NCI-H460 (cell line): ENCODE measurements around the gene SCN1B. TPM values are rescaled to one million over a fixed set of nuclear protein-coding genes. Genes with fewer than 3 reads are reported as not detected.
"Not testable (repeated sequence)": the region's sequence is repeated elsewhere in the genome, so short reads cannot be mapped to it uniquely, and the experiment has no call there.

ENCODE experiments used
- DNase-seq: peaks from one replicate; pipeline ENCODE4 v3.0.0-alpha.2; 2016; ENCODE audit warnings: low read depth; ENCODE audit errors: extremely low read depth
- total RNA-seq: library from RNA; depleted of rRNA; stranded (reverse); fragments of >200 nt; shearing (Covaris generic); gene quantifications from 2 replicates; pipeline ENCODE4 v1.2.3, GENCODE V29; 2014

SCN1B gene
- total RNA-seq, 1 experiment from 2014 or later: 0.82 TPM

DNA sequence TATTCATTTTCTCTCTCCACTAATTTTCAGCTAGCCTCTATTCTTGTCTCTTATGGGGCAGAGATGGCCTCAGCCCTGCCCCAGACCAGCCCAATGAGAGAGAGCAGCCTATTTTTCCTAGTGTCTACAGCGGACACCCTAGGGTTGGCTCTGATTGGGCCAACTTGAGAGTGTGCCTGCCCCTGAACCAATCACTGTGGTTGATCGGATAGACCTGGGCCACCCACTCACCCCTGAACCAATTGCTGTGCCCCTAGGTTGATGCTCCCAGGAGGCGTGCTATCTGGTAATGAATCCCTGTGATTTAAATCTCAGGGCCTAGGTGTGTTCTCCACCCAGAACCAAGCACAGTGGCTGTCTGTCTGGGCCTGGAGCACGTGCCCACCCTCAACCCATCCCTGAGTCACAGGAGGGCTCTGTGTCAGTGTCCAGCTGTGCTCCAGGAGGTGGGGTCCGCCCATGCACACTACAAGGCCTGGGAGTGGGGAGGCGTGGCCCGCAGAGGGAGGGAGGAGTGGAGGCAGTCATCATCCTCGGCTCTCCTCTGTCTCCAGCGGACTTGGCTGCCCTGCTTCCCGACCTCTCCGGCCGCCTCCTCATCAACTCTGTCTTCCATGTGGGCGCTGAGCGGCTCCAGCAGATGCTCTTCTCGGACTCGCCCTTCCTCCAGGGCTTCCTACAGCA lies 14.9 kb upstream of the SCN1B start:
- DNase-seq: no peak

- no peak for DNase-seq
Observed at GRCh38 chr19:35015954-35016351, 14.3 kb upstream of the SCN1B start.

DNA sequence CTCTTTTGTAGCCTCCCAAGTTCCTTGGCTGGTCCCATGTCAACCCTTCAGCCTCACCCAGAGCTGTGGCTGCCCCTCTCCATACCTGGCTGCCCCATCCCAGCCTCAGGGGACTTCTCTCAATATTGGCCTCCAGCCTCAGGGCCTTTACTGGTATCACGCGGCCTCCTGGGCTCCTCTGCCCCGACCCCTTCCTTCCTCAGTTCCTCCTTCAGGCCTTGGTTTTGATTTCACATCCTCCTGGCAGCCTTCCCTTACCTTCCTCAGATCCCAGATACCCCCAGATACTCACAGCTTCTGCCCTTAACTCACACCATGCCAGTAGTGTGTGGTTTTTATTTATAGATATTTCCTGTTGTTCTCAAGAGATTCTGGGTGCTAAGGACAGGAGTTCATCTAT lies 12.8 kb upstream of the SCN1B start:
- DNase-seq: no peak

DNA sequence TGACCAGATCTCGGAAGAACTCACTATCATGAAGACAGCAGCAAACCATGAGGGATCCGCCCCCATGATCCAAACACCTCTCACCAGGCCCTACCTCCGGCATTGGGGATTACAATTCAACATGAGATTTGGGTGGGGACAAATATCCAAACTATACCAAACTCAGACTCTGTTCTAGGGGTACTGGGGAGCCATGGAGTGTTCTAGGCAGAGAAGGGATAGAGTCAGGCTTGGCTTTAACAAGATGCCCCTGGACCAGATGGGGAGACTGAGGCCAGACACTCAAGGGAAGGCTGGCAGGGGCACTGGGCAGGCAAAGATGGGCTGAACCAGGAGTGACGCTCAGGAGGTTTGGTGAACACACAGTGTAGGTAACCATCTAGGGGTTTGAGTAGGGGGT lies 11.9 kb upstream of the SCN1B start:
- no peak for DNase-seq

GRCh38 chr19:35019144-35019543 lies 11.1 kb upstream of the SCN1B start:
- DNase-seq: no peak

- DNase-seq: no peak
Observed at GRCh38 chr19:35021016-35021415, 9.3 kb upstream of the SCN1B start.

GRCh38 chr19:35021596-35021995 lies 8.7 kb upstream of the SCN1B start:
- DNase-seq: no peak

- no peak for DNase-seq
Observed at GRCh38 chr19:35022460-35022859, 7.8 kb upstream of the SCN1B start.

- DNase-seq: no peak
Observed at GRCh38 chr19:35023428-35023827, 6.8 kb upstream of the SCN1B start.

- DNase-seq: no peak
Observed at GRCh38 chr19:35024095-35024494, 6.2 kb upstream of the SCN1B start.

DNA sequence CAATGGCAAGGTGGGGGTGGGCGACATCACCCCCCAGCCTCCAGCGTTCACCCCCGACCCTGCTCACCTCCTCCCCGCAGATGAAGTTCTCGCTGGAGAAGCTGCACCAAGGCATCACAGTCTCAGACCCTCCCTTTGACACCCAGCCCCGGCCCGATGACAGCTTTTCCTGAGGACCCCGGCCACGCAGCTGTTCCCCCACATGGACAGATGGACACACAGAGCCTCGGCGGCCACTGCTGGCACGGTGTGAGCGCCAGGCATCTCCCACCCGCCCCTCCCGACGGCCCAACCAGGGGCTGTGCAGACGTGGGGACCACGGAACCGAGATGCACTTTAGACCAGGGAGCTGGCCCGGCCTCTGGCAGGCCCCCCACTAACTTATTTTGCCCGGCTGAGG lies 4.3 kb upstream of the SCN1B start:
- no peak for DNase-seq

DNA sequence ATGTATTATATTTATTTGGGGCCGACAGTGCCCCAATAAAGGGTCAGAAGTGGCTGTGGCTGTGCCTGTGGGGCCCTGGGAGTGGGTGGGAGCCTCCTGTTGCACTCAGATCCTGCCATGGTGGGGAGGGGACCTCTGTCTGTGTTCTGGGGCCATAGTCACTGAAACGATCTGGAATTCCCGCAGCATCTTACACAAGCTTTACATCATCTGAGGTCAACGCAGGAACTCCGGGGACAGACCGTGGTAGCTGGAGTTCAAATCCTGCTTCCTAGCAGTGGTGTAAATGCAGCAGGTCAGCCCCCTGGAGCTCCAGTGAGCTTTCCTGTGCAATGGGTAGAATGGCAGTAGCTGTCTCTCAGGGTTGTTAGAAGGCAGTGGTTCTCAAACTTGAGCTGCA lies 3.9 kb upstream of the SCN1B start:
- no peak for DNase-seq

- DNase-seq: no peak
Observed at GRCh38 chr19:35027009-35027408, 3.3 kb upstream of the SCN1B start.

- no peak for DNase-seq
Observed at GRCh38 chr19:35027851-35028599, 2.2 kb upstream of the SCN1B start.

DNA sequence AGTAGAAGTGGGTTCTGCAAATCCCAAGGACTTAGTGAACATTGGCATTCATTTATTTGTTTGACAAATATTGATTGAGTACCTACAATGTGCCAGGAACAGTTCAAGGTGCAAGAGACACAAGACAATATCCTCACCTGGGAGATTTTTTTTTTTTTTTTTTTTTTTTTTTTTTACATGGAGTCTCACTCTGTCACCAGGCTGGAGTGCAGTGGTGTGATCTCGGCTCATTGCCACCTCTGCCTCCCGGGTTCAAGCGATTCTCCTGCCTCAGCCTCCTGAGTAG lies 1.7 kb upstream of the SCN1B start:
- DNase-seq: not testable (repeated sequence)

DNA sequence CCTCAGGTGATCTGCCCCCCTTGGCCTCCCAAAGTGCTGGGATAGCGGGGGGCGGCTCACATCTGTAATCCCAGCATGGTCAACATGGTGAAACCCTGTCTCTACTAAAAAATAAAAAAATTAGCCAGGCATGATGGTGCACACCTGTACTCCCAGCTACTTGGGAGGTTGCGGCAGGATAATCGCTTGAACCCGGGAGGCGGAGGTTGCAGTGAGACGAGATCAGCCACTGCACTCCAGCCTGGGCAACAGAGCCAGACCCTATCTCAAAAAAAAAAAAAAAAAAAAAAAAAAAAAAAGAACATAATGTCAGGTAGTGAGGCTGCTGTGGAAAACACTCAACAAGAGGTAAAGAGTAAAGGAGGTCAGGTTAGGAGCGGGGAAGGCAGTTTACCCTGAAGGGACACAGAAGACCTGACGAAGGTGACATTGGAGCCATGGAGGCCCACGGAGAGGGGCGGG lies 964 bp upstream of the SCN1B start:
- not testable (repeated sequence) for DNase-seq

DNA sequence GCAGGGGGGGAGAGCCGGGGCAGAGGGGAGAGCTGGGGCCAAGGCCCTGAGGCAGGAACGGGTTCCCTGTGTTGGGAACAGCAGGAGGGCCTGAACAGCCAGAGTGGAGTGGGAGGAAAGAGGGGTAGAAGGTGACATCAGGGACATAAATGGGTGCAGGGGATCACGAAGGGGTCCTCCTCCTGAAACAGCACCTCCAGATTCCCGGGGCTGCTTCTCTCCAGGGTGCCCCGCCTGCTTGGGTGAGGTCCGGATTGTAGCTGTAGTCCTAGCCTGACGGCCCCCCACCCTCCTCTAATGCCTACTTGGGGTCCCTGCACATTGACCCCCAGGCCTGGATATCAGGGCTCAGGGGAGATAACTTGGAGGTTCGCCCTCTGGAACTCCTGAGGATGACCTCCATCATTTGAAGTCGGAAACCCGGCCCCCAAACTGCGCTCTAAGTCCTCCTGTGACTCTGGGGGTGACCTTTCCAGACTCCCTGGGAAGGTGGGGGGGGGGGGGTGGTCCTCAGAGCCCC lies 473 bp upstream of the SCN1B start:
- DNase-seq: no peak

DNA sequence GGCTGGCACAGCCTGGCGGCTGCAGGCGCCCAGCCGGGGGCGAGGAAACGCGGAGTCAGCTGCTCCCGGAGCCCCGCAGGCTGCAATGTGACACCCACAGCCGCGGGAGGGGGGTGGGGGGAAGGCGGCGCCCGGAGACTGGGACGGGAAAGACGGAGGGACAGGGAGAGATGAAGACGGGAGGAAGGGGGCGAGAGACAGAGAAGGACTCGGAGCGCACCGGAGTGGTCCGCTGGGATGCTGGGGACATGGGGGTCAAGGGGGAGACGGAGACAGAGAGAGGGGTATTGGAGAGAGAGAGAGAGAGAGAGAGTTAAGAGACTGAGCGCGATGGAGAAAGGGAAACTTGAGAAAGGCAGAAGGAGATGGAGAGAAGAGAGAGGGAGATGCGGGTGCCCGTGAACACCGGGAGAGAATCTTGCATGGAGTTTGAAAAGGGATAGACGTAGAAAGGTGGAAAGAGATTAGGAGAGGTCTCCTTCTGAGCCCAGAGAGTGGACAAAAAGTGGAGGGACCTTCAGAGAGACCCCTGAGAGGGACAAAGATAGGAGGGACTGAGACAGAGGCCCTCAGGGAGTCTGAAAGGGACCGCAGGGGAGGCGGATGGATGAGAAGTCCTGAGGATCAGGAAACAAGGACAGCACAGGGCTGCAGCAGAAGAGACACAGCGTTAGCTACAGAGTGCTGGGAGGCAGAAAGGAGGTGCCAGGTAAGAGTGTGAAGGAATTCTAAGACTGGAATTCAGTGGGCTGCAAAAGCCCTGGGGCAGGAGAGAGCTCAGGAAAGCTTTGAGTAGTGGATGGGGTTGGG lies 1.0 kb downstream of the SCN1B start:
- no peak for DNase-seq

DNA sequence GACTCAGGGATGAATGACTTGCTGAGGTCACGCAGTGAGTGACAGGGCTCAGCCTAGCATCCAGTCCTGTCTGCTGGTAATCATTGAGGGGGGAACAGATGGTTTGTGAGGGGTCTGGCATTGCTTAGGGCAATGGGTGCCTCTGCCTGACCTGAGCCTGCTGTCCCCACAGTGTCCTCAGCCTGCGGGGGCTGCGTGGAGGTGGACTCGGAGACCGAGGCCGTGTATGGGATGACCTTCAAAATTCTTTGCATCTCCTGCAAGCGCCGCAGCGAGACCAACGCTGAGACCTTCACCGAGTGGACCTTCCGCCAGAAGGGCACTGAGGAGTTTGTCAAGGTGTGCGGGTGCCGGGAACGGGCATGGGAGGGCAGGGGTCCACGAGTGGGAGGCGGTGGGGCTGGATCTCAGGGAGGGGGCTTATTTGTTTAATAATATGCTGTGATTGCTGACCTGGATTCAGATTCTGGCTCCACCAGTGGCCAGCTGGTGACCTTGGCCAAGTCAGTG lies 2.1 kb downstream of the SCN1B start:
- no peak for DNase-seq

GRCh38 chr19:35033067-35034004 lies 3.1 kb downstream of the SCN1B start:
- no peak for DNase-seq
